Activated T-cell treated with anti-CD3 and anti-CD28 coated beads, Interleukin-2, amount 50 U/mL, for 1 hour (primary cell): ENCODE results near the gene TMEM267.
A peak's percentile ranks its signal among the peaks of the same experiment; 100 is the strongest.
"Not testable (repeated sequence)": the region's sequence is repeated elsewhere in the genome, so short reads cannot be mapped to it uniquely, and the experiment has no call there.

Experiments used
- DNase-seq: peaks from one replicate; pipeline ENCODE4 v3.0.0-alpha.2; 2020

The TMEM267 gene

DNA sequence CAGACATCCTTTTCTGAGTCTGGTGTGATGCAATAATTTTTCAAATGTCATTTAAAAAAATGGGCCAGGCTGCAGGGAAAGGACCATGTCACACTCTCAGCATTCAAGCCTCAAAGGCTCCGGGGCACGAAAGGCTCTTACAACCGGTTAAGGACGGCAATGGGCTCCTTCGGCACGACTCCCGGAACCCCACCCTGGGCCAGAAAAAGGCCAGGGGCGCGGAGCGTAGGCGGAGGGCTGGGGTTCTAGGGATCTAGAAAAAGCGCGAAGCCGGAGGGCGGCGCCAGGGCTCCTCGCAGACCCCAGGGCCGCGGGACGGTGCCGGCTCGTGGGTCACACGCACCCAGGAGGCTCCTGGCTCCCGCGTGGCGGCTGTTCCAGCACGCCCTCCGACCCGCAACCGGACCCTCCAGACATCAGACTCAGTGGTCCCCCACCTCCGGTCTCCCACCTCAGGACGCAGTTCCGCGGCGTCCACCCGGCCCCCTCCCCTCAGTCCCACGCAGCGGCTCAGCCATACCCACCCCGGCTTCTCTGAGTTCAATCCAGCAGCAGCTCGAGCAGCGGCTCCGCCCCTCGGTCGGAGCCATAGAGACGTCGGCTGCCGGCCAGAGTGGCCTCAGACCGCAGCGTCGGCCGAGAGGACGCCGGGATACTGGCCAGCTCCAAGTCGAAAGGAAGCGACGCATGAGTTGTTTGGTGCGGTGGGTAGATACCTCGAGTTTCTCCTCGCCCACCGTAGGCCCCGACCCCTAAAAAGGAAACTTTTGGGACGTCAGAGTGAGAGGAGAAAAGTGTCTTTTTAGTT is at the start of gene TMEM267:
Gene TMEM267 (minus strand): TSS at position 568 of the 808 bp plus-strand sequence. CDS start 29,896 bp downstream, outside the sequence.
- peak; percentile 85 for DNase-seq

DNA sequence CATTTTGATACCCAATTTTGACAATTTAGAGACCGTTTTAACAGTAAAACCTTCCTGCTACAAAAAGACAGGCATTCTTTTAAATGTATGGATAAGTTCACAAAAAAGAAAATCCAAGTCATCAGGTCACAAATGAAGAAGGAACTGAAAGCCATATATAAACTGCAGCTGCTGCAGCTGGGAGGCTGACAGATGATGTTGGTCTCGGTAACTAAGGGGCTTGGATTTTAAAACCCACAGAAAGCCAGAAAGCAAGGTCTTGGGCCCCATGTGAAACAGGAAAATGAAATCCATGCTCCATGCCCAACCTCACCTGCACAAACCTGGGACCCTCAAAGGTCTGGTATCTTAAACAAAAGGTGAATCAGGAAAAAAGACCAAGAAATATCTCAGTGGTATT is 47.0 kb upstream of the TMEM267 start:
- DNase-seq: no peak

DNA sequence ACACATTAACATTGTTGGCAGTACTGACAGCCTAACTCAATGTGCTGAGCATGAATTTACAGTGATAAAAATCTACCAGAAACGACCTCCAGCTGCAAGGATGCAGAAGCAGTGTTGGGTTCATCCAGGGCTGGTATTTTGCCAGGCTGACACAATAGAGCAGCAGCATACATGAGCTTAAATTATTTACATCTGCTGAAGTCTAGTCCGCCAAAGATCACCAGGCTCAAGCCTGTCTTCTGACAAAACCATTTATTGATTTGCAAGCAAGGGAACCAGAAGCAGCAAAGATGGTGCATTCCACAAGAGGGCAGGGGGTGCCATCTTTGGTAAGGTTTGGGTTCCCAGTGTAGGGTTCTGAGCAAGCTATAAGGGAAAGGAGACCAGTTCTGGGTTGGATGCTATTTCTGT is 40.0 kb upstream of the TMEM267 start:
- no peak for DNase-seq

DNA sequence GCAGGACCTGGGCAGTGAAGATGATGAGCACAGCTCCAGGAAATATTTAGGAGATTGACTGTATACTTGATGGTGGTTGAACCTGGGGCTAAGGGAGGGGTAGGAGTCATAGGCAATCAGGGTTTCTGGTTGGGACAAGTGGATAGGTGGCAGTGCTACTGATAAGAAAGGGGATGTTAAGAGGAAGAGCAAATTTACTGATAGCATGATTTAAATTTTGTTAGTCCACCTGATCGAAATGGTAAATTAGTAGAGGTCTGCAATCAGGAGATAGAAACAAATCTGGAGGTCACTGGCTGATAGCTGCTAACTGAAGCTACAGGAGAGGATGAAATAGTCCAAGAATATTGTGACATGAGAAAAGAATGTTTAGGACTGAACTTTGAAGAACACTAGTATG is 37.0 kb upstream of the TMEM267 start:
- no peak for DNase-seq

- DNase-seq: no peak
Measured at GRCh38 chr5:43515678-43516048, 32.0 kb upstream of the TMEM267 start.

DNA sequence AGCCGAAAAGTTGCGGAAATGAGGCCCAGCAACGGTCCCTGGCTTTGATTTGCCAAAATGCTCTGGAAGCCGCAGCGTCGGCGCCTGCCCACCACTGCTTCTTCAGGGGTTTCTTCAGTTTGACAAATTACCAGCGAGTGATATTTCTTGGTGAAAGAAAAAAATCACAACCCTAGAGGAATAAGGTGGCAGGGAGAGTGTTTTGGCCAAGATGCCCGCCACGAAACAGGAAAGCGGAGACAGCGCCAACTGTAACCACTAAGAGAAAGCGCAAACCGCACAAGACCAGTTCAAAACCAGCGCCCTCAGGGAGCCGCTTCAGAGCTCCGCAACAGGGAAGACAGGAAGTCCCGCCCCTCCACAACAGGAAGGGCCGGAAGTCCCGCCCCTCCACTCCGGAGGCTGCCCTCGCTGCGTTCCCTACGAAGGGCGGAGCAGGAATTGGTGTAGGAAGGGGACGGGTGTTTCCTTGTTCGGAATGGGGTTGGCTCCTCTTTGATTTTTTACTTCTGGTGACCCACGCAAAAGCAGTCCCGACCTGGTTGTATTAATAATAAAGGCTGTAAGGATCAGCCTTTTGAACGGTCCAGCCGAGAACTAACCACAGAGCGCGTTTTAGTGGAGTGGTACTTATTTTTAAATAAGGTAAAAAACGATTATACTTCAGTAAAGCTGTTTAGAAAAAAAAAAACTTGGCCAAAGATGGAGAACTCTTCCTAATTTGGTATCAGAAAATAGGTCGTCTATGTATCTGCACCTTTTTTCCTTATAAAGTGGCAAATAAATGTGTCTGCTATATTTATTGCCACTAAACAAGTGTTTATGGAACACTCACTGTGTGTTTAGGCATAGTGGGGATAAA is 31.4 kb upstream of the TMEM267 start, which contains the start of gene C5orf34:
Gene C5orf34 (minus strand): TSS at position 333 of the 862 bp plus-strand sequence. CDS start 5,809 bp downstream, outside the sequence.
- DNase-seq: peak; percentile 95

DNA sequence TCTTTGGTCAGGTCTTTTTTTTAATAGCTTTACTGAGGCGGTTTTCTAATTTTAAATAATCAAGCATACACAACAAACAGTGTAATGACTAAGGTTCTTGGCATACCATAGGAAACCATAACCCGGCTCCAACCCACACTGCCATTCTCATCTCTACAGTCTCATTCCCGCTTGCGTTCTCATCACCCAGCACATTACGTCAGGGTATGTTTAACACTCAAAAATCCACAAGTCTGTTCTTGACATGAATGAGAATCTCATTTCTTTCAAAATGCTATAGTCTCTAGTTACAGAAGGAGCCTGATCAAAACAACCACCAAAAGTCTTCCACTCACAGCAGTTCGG is 30.8 kb upstream of the TMEM267 start:
- no peak for DNase-seq

DNA sequence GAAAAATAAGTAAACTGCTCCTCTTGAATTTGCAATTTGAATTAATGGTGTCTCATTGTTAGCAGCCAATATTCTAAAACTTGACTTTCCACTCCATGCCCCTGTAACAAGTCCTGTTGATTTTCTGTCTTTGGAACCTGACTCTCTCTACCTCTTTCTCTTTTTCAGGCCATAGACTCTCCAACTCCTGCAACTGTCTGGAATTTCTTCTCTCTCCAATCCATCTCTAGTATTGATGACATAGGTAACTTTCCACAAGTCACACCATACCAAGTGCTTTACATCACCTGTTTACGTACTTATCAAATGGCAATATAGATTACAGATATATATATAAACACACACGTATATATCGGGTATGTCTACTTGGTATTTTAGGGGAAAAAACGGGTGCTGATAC is 30.4 kb upstream of the TMEM267 start:
- DNase-seq: no peak

- DNase-seq: not testable (repeated sequence)
Measured at GRCh38 chr5:43511062-43511461, 27.4 kb upstream of the TMEM267 start.

DNA sequence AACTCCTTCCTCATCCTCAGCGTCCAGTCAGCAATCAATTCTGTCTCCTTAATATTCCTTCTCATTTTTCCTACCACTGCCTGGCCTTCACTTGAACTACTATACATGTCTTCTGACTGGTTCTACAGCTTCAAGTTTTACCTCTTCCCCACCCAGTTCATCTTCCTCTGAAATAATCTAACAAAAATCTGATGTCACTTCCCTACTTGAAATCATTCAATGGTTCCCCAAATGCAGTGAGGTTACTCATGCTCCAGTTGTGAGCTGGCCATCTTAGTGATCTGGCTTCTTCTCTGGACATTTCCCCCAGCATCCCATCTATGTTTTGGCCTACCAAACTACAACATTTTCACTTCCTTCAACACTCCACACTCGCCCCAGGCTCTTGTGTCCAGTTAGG is 14.9 kb upstream of the TMEM267 start:
- DNase-seq: no peak

DNA sequence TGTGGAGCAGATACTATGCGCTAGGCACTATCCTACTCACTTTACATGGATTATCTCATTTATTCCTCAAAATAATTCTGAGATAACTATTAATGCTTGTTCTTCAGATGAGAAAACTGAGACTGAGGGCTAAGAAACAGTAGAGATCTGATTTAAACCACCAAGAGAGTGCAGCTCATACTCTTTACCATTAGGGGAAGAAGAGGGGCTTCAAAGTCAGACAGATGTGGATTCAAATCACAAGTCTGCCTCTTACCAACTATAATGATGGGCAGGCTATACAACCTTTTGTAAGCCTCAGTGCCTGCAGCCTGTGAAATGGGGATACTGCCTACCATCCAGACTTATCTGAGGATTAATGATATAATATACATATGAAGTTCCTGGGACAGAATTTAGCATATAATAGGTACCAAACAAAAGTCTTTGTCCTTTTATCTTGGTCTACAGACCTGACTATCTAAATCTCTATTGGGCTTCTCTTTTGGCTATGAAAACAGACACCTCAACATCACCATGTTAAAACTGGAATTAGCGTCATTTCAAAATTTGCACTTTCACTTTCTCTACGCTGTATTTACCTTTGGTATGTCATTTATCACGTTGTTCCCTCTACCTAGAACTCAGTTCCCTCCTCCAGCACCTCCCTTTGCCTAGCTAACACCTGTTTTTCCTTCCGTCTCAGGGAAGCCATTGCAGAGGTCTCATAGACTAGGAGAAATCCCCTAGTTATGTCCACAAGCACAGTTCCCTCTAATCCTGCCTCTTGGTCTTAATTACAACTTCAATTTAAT is 13.8 kb upstream of the TMEM267 start:
- no peak for DNase-seq

- DNase-seq: no peak
Measured at GRCh38 chr5:43491326-43491725, 7.7 kb upstream of the TMEM267 start.

DNA sequence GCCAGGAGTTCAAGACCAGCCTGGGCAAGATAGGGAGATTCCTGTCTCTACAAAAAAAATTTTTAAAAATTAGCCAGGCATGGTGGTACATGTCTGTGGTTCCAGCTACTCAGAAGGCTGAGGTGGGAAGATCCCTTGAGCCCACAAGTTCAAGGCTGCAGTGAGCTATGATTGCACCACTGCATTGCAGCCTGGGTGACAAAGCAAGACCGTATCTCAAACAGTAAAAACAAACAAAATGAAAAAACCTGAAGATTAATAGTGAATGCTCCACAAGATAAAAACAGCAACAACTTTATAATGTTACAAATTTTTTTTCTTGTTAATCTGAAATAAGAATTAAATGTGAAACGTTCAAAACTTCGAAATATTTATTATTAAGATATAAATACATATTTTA is 2.7 kb upstream of the TMEM267 start:
- no peak for DNase-seq

DNA sequence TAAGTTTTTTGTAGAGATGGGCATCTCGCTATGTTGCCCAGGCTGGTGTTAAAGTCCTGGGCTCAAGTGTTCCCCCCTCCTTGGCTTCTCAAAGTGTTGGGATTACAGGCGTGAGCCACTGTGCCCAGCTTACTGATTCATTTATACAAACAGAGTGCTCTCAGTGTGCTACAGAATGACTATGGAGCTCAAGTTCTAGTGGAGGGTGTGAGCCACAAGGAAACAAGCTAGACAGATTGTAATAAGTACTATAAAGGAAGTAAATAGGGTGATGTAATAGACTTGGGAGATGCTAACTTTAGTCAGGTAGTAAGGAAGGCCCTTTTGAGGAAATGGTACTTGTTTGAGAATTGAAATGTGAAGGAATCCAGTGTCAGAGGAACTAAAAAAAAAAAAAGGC is 1.7 kb upstream of the TMEM267 start:
- no peak for DNase-seq

GRCh38 chr5:43484106-43484849 is 613 bp upstream of the TMEM267 start:
- DNase-seq: peak; percentile 86

- DNase-seq: no peak
Measured at GRCh38 chr5:43482490-43483297, 971 bp downstream of the TMEM267 start.

GRCh38 chr5:43469671-43470391 is 13.8 kb downstream of the TMEM267 start:
- no peak for DNase-seq

- DNase-seq: no peak
Measured at GRCh38 chr5:43467100-43467499, 16.6 kb downstream of the TMEM267 start.

GRCh38 chr5:43465455-43465854 is 18.2 kb downstream of the TMEM267 start:
- DNase-seq: not testable (repeated sequence)

- no peak for DNase-seq
Measured at GRCh38 chr5:43461066-43461465, 22.6 kb downstream of the TMEM267 start.

GRCh38 chr5:43456556-43456955 is 27.1 kb downstream of the TMEM267 start:
- no peak for DNase-seq
